MM.1S (cell line): Measurements from ENCODE around the gene GMPR2.

ENCODE experiments used
- DNase-seq: peaks from one replicate; pipeline ENCODE4 v3.0.0-alpha.2; 2015
- H2AFZ ChIP-seq: fragments of 300-600 bp; sonication (generic); 2 replicates; pipeline ENCODE4 v1.6.0; 2016; ENCODE audit warnings: antibody characterized with exemption, low read length
- H3F3A ChIP-seq: fragments of 300-600 bp; sonication (generic); 2 replicates; pipeline ENCODE4 v1.6.1; 2016; ENCODE audit warnings: mild to moderate bottlenecking, antibody characterized with exemption, low read length, moderate library complexity, mixed read lengths; ENCODE audit not compliant: insufficient read depth
- H3K27ac ChIP-seq: fragments of 300-600 bp; sonication (generic); 2 replicates; pipeline ENCODE4 v1.5.1; 2016; ENCODE audit warnings: mild to moderate bottlenecking, low read length
- H3K27me3 ChIP-seq: fragments of 300-600 bp; sonication (generic); replicated peaks from 2 replicates; pipeline ENCODE4 v1.6.0; 2016; ENCODE audit warnings: low read length; ENCODE audit not compliant: insufficient read depth
- H3K36me3 ChIP-seq: fragments of 300-600 bp; sonication (generic); replicated peaks from 2 replicates; pipeline ENCODE4 v1.6.1; 2016; ENCODE audit warnings: mild to moderate bottlenecking, low read length, mixed read lengths; ENCODE audit not compliant: insufficient read depth
- H3K4me1 ChIP-seq: fragments of 300-600 bp; sonication (generic); 2 replicates; pipeline ENCODE4 v1.6.1; 2016; ENCODE audit warnings: low read length, mixed read lengths
- H3K4me2 ChIP-seq: fragments of 300-600 bp; sonication (generic); 2 replicates; pipeline ENCODE4 v1.6.0; 2016; ENCODE audit warnings: low read depth, low read length
- H3K4me3 ChIP-seq: fragments of 300-600 bp; sonication (generic); 2 replicates; pipeline ENCODE4 v1.5.1; 2016; ENCODE audit warnings: low read length, mixed read lengths
- H3K79me2 ChIP-seq: fragments of 300-600 bp; sonication (generic); 2 replicates; pipeline ENCODE4 v1.6.1; 2016; ENCODE audit warnings: mixed run types, low read length, mixed read lengths
- H3K9ac ChIP-seq: fragments of 300-600 bp; sonication (generic); 2 replicates; pipeline ENCODE4 v1.6.1; 2016; ENCODE audit warnings: low read length, mixed read lengths
- H3K9me2 ChIP-seq: fragments of 300-600 bp; sonication (generic); replicated peaks from 2 replicates; pipeline ENCODE4 v1.6.1; 2016; ENCODE audit warnings: mild to moderate bottlenecking, low read length, mixed read lengths; ENCODE audit not compliant: insufficient read depth
- H3K9me3 ChIP-seq: fragments of 300-600 bp; sonication (generic); replicated peaks from 2 replicates; pipeline ENCODE4 v1.6.1; 2016; ENCODE audit warnings: mild to moderate bottlenecking, low read length, mixed read lengths; ENCODE audit not compliant: insufficient read depth
- H4K20me1 ChIP-seq: fragments of 300-600 bp; sonication (generic); 2 replicates; pipeline ENCODE4 v1.6.1; 2016; ENCODE audit warnings: mild to moderate bottlenecking, low read length, moderate library complexity, mixed read lengths; ENCODE audit not compliant: insufficient read depth
- EZH2 ChIP-seq: fragments of 300-600 bp; sonication (generic); optimal IDR thresholded peaks from 2 replicates; pipeline ENCODE3; 2017; ENCODE audit warnings: low read depth, mild to moderate bottlenecking, antibody characterized with exemption, low read length, mixed read lengths
- EZH2phosphoT487 ChIP-seq: fragments of 300-600 bp; sonication (generic); IDR thresholded peaks from 2 replicates; pipeline ENCODE4 v1.6.1; 2018; ENCODE audit warnings: antibody characterized with exemption, low read length
- TF ChIP-seq, protein P1 (sequence below): fragments of 300-600 bp; sonication (generic); IDR thresholded peaks from 2 replicates; pipeline ENCODE4 v1.5.1; 2016; ENCODE audit warnings: antibody characterized with exemption, low read length, mixed read lengths

The GMPR2 gene

DNA sequence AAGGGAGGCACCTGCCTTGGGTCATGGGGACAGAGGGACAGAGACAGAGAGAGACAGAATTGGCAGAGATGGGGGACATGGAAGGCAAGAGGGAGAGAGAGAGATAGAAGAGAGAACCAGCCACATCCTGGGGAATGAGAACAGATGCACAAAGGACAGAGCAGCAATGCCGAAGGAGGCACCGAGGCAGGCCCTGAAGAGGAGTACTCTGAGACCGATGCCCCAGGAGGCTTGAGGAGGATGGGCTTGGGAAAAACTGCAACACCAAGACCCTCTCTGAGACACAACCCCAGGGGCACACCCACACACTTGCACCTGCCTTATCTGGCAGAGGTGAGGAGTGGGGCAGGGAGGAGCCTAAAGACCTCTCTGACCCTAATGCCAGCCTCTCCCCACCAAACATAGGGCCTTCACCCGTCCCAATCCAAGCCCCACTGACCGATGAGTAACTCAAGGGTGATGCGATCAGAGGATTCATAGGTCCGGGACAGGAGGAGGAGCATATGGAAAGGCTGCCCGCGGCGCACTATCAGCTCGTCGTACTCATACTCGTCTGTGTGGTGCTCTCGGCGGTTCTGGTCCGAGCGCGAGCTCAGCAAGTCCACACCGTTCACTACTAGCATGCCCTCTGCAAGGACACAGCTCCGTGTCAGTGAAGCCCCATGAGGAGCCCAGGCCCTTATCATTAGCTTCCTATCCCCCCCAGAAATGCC, 28.7 kb downstream of the GMPR2 start:
- H3K9me3 ChIP-seq: no peaks in the 10 kb centered on the region
- no peak overlapping the region for H3K9ac ChIP-seq
- no peaks in the 10 kb centered on the region for H3K36me3 ChIP-seq
- H3K4me1 ChIP-seq: no peaks in the 10 kb centered on the region
- H3K27me3 ChIP-seq: no peaks in the 10 kb centered on the region
- no peak overlapping the region for H3K4me3 ChIP-seq
- no peaks in the 10 kb centered on the region for H3K79me2 ChIP-seq
- H3K27ac ChIP-seq: no peak overlapping the region
- no peak overlapping the region for H2AFZ ChIP-seq
- H3F3A ChIP-seq: no peaks in the 10 kb centered on the region
- H3K9me2 ChIP-seq: no peaks in the 10 kb centered on the region
- TF ChIP-seq EZH2 (no peak), EZH2phosphoT487 (no peak)
- TF ChIP-seq, protein P1, sequence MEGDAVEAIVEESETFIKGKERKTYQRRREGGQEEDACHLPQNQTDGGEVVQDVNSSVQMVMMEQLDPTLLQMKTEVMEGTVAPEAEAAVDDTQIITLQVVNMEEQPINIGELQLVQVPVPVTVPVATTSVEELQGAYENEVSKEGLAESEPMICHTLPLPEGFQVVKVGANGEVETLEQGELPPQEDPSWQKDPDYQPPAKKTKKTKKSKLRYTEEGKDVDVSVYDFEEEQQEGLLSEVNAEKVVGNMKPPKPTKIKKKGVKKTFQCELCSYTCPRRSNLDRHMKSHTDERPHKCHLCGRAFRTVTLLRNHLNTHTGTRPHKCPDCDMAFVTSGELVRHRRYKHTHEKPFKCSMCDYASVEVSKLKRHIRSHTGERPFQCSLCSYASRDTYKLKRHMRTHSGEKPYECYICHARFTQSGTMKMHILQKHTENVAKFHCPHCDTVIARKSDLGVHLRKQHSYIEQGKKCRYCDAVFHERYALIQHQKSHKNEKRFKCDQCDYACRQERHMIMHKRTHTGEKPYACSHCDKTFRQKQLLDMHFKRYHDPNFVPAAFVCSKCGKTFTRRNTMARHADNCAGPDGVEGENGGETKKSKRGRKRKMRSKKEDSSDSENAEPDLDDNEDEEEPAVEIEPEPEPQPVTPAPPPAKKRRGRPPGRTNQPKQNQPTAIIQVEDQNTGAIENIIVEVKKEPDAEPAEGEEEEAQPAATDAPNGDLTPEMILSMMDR: no peak
- no peak for DNase-seq
- no peak overlapping the region for H3K4me2 ChIP-seq
- no peaks in the 10 kb centered on the region for H4K20me1 ChIP-seq

DNA sequence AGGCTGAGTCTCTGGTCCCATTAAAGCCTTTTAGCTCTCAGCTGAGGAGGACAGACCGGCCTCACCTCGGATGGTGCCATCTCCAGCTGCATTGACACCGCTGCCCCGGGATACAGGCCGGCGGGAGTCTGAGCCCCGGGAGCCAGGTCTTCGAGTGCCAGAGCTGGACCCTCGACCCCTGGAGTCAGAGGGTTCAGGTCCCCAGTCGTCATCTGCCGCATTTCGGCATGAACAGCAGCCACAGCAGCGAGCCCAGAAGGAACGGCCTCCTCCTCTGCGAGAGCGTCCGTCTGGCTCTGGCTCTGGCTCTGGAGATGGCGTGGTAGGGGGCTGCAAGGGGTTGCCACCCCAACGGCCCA, 29.2 kb downstream of the GMPR2 start:
- Histone ChIP-seq H3F3A (no peaks in the 10 kb centered on the region), H3K9me3 (no peaks in the 10 kb centered on the region), H3K27me3 (no peaks in the 10 kb centered on the region), H3K36me3 (no peaks in the 10 kb centered on the region), H4K20me1 (no peaks in the 10 kb centered on the region), H3K4me3 (no peak overlapping the region), H3K9me2 (no peaks in the 10 kb centered on the region), H3K79me2 (no peaks in the 10 kb centered on the region), H3K4me1 (no peaks in the 10 kb centered on the region), H2AFZ (no peak overlapping the region), H3K4me2 (no peak overlapping the region), H3K9ac (no peak overlapping the region), H3K27ac (no peak overlapping the region)
- DNase-seq: no peak
- TF ChIP-seq EZH2: no peak
- TF ChIP-seq EZH2phosphoT487: no peak

DNA sequence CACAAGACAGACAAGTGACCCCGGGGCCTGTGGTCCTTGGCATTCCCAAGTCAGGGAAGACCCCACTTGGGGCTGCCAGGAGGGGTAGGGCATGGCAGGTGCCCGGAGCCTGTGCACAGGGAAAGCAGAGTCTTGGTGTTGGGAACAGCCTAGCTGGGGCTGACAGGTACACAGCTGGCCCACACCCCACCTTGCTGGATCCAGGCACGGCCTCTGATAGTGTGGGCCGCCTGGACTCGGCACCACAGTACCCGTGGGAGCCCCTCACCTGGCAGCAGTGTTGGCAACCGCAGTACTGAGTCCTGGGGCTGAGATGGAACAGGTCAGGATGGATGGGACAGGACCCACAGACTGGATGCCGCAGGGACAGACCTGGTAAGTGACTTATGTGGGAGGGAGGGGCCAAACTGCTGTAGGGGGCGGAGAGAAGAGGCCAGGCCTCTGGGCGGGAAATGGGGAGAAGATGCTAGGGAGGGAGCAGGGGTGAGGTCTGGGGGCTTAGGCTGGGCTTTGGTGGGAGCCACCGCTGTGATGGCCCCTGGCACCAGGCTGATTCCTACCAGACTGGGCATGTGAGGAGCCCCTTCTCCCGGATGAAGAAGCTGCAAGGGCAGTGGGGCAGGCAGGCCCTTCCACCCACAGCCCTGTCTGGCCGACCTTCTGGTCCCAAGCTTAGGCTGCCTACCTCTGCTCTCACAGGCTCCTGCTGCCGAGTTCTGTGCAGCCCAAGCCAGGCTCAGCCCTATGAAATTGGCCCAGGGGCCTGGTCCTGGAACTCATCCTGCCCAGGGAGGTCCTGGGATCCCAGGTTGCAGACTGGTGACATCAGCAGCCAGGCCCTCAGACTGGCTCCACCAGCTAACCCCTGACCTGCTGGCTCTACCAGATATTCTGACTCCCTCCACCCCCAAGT, 30.3 kb downstream of the GMPR2 start, which contains the start of gene TGM1:
TSS of gene TGM1 (minus strand) at position 357 of the 913 bp plus-strand sequence. CDS start 825 bp downstream, outside the sequence.
- H4K20me1 ChIP-seq: no peaks in the 10 kb centered on the region
- H3K9me3 ChIP-seq: no peaks in the 10 kb centered on the region
- H3K36me3 ChIP-seq: no peaks in the 10 kb centered on the region
- no peak within 1 kb of the TSS for H3K27ac ChIP-seq
- no peaks in the 10 kb centered on the region for H3K27me3 ChIP-seq
- no peak within 1 kb of the TSS for H3K9ac ChIP-seq
- TF ChIP-seq, protein P1: no peak
- TF ChIP-seq EZH2: no peak
- no peak for TF ChIP-seq EZH2phosphoT487
- no peaks in the 10 kb centered on the region for H3K79me2 ChIP-seq
- no peak within 1 kb of the TSS for H2AFZ ChIP-seq
- H3F3A ChIP-seq: no peaks in the 10 kb centered on the region
- H3K4me1 ChIP-seq: no peaks in the 10 kb centered on the region
- no peak within 1 kb of the TSS for H3K4me3 ChIP-seq
- no peaks in the 10 kb centered on the region for H3K9me2 ChIP-seq
- DNase-seq: no peak
- no peak within 1 kb of the TSS for H3K4me2 ChIP-seq
